Coronary artery (tissue), 2 donors: ENCODE data around the gene ISM2.
A peak's percentile ranks its signal among the peaks of the same experiment; 100 is the strongest.

ENCODE experiments used
- DNase-seq: peaks from one replicate; pipeline ENCODE4 v3.0.0-alpha.2; 2017; ENCODE audit warnings: low spot score
- H3K27ac ChIP-seq, 2 donors: fragments of 200-600 bp; sonication (generic); one replicate each; pipeline ENCODE4 v1.5.1; 2016 to 2019
- H3K4me3 ChIP-seq: fragments of 200-600 bp; sonication (generic); 2 replicates; pipeline ENCODE4 v1.5.1; 2016; ENCODE audit warnings: mild to moderate bottlenecking, moderate library complexity
- TF ChIP-seq, protein P1 (sequence below): fragments of 200-600 bp; sonication (generic); IDR thresholded peaks from one replicate; pipeline ENCODE4 v1.5.1; 2019; ENCODE audit warnings: antibody characterized with exemption

Gene ISM2

DNA sequence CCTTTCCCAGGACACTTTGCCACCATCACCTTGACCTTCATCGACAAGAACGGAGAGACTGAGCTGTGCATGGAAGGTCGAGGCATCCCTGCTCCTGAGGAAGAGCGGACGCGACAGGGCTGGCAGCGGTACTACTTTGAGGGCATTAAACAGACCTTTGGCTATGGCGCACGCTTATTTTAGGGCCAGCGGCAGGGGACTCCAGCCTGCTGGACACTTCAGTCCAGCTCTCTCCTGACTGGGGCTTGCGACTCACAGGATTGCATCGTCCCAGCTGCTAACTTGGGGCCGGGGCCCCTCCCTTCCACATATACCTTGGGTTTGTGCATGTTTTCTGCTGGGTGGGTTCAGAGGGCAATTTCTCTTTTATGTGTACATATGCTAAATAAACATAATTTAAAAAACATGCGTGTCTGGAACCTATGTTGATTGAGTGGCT is 29.5 kb downstream of the ISM2 start:
- TF ChIP-seq, protein P1, sequence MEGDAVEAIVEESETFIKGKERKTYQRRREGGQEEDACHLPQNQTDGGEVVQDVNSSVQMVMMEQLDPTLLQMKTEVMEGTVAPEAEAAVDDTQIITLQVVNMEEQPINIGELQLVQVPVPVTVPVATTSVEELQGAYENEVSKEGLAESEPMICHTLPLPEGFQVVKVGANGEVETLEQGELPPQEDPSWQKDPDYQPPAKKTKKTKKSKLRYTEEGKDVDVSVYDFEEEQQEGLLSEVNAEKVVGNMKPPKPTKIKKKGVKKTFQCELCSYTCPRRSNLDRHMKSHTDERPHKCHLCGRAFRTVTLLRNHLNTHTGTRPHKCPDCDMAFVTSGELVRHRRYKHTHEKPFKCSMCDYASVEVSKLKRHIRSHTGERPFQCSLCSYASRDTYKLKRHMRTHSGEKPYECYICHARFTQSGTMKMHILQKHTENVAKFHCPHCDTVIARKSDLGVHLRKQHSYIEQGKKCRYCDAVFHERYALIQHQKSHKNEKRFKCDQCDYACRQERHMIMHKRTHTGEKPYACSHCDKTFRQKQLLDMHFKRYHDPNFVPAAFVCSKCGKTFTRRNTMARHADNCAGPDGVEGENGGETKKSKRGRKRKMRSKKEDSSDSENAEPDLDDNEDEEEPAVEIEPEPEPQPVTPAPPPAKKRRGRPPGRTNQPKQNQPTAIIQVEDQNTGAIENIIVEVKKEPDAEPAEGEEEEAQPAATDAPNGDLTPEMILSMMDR = no peak
- Histone ChIP-seq H3K4me3 (no peak overlapping the region), H3K27ac (no peak overlapping the region)
- no peak for DNase-seq

DNA sequence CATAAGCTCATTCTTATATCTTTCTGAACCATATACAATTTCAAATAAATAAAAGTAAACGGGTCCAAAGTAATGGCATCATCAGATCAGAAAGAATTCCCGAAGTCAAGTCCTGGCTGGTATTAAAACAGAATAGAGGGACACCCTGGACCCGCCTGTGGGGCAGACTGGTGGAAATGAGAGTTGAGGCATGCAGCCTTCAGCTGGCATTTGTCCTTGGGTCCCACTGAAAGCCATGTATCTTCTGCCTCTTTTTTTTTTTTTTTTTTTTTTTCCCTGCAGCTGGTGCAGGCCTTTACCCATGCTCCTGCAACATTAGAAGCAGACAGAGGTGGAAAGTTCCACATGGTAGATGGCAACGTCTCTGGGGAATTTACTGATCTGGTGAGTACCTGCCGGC is 30.8 kb downstream of the ISM2 start:
- Histone ChIP-seq H3K4me3 (no peak overlapping the region), H3K27ac (no peak overlapping the region)
- no peak for DNase-seq
- TF ChIP-seq, protein P1 = no peak

DNA sequence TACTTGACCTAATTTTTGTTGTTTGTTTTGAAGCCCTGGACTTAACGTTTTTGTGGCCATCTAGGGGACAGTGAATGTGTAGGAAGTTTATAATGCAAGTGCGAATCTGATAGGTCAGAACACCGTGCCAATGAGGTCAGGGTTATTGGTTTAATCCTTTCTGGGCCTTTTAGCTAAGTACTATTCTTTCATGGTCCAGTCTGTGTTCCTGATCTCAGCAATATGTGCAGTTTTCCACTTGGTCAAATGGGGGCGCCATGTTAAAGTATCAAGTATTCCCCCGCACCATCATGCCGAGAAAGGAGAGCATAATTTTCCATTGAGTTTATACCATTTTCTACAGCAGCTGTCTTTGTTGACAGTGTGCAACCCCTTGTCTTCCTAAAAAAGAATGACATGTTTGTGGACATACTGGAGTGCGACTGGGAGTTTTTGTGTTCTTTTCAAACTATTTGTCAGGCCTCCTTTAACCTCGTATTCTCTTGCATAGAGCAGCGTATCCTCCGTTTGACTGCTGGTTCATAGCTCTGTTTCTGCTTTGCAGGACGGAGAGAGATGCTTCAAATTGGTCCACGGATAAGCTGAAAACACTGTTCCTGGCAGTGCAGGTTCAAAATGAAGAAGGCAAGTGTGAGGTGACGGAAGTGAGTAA is 39.4 kb downstream of the ISM2 start:
- DNase-seq = no peak
- H3K27ac ChIP-seq = no peak overlapping the region
- TF ChIP-seq, protein P1 = peak; percentile 9
- H3K4me3 ChIP-seq = peak overlapping the region; percentile 89

DNA sequence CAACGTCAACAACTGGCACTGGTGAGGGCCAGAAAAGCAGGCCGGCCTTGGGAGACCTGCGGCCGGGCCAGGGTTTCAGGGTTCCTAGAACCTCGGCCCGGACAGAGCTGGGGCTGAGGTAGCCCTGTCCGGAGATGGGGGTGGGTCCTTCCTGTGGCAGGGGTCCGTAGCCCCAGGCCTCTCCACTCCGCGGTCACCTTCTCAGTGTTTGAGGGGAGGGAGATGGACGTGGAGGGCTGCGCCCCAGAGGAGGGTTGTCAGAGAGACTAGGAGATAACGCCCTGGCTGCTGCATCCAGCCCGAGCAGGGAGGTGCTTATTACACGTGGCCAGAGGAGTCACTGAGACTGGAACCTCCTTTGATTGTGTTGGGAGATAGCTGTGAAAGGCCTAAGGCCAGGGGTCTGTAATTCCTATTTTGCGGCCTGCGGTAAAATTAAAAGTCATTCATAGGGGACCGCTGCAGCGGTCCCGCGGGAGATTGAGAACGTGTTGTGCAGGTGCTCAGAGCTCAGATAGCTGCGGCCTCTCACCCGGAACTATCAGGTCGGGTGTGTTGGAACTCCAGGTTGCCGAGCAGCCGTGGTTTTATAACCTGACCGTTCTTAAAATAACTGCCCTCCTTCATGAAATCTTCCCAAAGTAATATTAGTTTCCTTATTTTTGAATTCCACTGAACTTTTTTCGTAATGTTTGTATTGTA is 40.2 kb downstream of the ISM2 start:
- TF ChIP-seq, protein P1 = no peak
- peak overlapping the region; percentile 82 to 94 for H3K27ac ChIP-seq
- no peak for DNase-seq

DNA sequence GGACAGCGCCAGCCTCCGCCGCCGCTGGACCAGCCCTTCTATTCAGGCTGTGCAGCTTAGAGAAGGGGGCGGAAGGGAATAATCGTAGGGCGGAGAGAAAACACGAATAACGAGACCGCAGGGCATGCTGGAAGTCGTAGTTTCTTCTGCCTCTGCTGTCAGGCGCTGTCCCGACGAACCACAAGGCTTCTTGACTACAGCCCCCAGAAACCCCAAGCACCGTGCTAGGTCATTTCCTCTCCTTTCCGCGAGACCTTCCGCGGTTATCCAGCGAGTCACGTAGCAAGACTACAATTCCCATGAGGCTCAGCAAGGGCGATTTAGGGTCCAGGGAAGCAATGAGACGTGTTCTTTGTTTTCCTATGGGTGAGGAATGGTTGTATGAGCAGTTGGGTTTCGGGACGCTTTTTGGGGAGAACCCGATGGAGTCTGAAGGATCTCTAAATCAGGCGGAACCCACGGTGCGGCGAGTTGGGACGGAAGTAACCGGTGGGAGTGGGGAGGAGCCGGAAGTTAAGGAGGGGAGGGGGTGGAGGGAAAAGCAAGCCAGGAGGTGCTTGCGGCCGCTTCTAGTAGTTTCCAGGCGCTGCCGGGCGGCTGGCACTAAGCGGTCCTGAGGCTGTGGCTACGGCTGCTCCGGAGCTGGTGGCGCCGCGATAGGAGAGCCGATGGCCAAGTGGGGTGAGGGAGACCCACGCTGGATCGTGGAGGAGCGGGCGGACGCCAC is 40.9 kb downstream of the ISM2 start, which contains the start of the genes AHSA1 and VIPAS39:
AHSA1 (plus strand) TSS at position 572 of the 727 bp plus-strand sequence; CDS start at position 669, 97 bp downstream.
VIPAS39 (minus strand) TSS at position 80 of the 727 bp plus-strand sequence. CDS start 3,499 bp downstream, outside the sequence.
- TF ChIP-seq, protein P1 = no peak
- peak; percentile 96 for DNase-seq
- Histone ChIP-seq H3K27ac (peak within 1 kb of the TSS; percentile 82 to 94), H3K4me3 (peak within 1 kb of the TSS; percentile 89)

More for the DNA sequence above, 40.2 kb downstream of the ISM2 start:
- H3K4me3 ChIP-seq = peak overlapping the region; percentile 89

DNA sequence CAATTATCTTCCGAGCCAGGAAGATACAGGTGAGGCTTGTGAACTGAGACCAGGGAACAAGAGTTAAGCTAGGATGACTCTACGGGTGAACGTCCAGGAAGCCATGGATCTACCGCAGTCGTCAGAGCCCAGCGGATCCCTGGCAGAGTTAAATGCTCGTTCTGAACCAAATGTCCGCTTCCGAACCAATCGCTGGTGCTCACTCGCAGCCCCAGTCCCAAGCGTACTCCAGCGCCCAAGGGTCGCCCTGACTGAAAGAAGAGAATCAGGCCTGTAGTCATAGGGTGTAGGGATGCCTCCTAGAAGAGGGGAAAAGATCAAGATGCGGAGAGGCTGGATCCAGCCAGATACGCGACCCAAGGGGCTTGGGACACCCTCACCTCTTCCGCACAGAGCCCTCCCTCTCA is 41.5 kb downstream of the ISM2 start:
- Histone ChIP-seq H3K27ac (peak overlapping the region; percentile 82 to 94), H3K4me3 (peak overlapping the region; percentile 89)
- DNase-seq = no peak
- TF ChIP-seq, protein P1 = no peak
